Activated CD8-positive, alpha-beta T cell treated with anti-CD3 and anti-CD28 coated beads, Interleukin-2, amount 10 ng/mL, durations not matched to agents 7 days and 5 days (primary cell): ENCODE data around the gene CYP24A1. TPM values are rescaled to one million over a fixed set of nuclear protein-coding genes. Genes with fewer than 3 reads are reported as not detected.

Experiments used
- ATAC-seq: fragments of 150-1000 bp; cut with Tn5 transposase; one replicate; pipeline ENCODE4 v1.10.0; 2021; ENCODE audit warnings: moderate library complexity
- CTCF ChIA-PET: fragments of 350-600 bp; sonication (Branson Sonifier 250); formaldehyde crosslinking; loops from one replicate; lab custom pipeline; 2021; ENCODE audit warnings: antibody characterized with exemption; lab: Charles Lee
- POLR2A ChIA-PET: fragments of 350-600 bp; sonication (Branson Sonifier 250); formaldehyde crosslinking; loops from one replicate; lab custom pipeline; 2021; ENCODE audit warnings: antibody characterized with exemption; lab: Charles Lee
- DNase-seq: peaks from one replicate; pipeline ENCODE4 v3.0.0-alpha.2; 2020
- H3K27ac Mint-ChIP-seq: one replicate; pipeline ENCODE4 v1.8.0; 2021; ENCODE audit warnings: mild to moderate bottlenecking, mixed read lengths
- H3K27me3 Mint-ChIP-seq: one replicate; pipeline ENCODE4 v1.8.0; 2021; ENCODE audit warnings: low read depth, mixed read lengths
- H3K36me3 Mint-ChIP-seq: one replicate; pipeline ENCODE4 v1.8.0; 2021; ENCODE audit warnings: low read depth, mixed read lengths
- H3K4me1 Mint-ChIP-seq: one replicate; pipeline ENCODE4 v1.8.0; 2021; ENCODE audit warnings: low read depth, mixed read lengths
- H3K4me3 Mint-ChIP-seq: one replicate; pipeline ENCODE4 v1.8.0; 2021; ENCODE audit warnings: mild to moderate bottlenecking, mixed read lengths
- H3K9me3 Mint-ChIP-seq: one replicate; pipeline ENCODE4 v1.8.0; 2022; ENCODE audit warnings: mixed read lengths; ENCODE audit not compliant: insufficient read depth
- total RNA-seq, 2 experiments: library from RNA; stranded (reverse); gene quantifications; one replicate each; pipeline ENCODE4 v1.2.3, GENCODE V29; 2021

Gene CYP24A1
- total RNA-seq, 2 experiments from 2014 or later = not detected

DNA sequence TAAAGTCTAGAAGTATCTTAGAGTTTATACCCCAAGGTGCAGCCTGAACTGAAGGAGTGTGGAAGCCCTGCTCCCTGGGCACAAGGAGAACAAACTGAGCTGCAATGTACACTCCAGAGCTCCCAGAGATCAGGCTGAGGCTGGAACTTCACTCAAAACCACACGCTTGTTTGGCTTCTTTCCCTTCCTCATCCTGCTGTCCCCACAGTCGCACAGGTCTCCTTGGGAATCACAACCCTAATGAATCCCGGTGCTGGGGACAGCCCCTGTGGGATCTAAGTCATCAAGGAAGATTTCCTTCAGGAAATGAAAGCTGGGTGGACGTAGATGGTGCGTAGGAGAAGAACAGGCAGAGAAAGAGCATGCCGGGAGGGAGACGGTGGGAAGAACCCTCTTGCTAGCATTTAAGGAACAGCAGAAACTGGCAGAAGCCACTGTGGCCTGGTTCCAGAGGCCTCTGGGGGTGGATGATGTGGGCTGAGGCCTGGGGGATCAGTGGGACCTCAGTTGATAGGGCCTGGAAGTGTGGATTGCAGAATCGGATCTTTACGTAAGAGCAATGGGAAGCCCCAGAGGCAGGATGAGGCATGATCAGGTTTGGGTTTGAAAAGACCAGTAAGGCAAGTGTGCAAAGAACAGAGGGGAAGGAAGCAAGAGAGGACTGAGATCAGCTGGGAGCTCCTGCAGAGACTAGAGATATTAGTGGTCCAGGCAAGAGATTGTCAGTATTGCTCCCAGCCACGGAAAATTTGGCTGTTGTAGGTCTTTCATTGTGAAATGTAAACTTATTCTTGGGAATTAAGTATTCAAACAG is 21.4 kb downstream of the CYP24A1 start:
- Mint-ChIP-seq H3K27me3 (peaks cover 9% of the 10 kb centered on the region), H3K27ac (no peak overlapping the region), H3K4me3 (no peak overlapping the region), H3K4me1 (no peaks in the 10 kb centered on the region), H3K36me3 (no peaks in the 10 kb centered on the region), H3K9me3 (no peaks in the 10 kb centered on the region)
- POLR2A ChIA-PET = no interaction called here
- no peak for DNase-seq
- CTCF ChIA-PET = no interaction called here
- no peak for ATAC-seq

DNA sequence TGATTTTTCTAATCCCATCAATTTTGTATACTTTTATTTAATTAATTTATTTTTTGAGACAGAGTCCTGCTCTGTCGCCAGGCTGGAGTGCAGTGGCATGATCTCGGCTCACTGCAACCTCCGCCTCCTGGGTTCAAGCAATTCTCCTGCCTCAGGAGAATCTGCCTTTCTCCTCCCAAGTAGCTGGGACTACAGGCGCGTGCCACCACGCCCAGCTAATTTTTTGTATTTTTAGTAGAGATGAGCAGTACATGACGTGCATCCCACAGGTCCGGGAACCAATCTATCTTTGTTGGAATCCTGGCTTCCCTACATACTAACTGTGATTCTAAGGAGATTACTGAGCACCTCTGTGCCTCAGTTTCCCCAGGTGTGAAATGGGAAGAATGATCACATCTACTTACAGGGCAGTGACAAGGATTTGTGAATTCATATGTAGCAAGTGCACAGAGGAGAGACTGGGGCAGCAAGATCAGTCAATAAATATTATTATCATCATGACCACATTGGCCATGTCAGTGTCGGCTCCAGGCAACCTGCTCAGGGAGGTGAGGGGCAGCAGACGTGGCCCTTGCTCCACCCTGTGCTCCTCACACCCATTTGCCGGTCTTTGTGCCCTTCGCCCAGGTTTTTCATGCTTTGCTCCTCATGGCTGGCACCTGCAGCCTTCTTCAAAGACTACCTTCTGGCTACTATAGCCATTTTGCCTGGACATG is 22.1 kb downstream of the CYP24A1 start:
- POLR2A ChIA-PET = no interaction called here
- peaks cover 9% of the 10 kb centered on the region for H3K27me3 Mint-ChIP-seq
- no peaks in the 10 kb centered on the region for H3K4me1 Mint-ChIP-seq
- no peak for DNase-seq
- no peaks in the 10 kb centered on the region for H3K9me3 Mint-ChIP-seq
- H3K27ac Mint-ChIP-seq = no peak overlapping the region
- no peaks in the 10 kb centered on the region for H3K36me3 Mint-ChIP-seq
- no peak overlapping the region for H3K4me3 Mint-ChIP-seq
- CTCF ChIA-PET = no interaction called here
- ATAC-seq = no peak

DNA sequence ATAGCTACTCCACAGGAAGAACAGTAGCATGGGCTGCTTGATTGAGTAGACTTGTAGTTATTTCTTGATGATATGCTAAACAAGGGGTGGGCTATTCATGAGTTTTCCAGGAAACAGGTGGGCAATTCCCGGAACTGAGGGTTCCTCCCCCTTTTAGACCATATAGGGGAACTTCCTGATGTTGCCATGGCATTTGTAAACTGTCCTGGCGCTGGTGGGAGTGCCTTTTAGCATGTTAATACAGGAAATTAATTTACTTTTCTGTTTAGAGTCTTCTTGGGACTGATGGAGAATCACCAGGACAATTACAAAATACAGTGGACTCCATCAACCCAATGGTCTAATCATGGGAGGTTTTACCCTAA is 22.7 kb downstream of the CYP24A1 start:
- no peaks in the 10 kb centered on the region for H3K36me3 Mint-ChIP-seq
- H3K4me3 Mint-ChIP-seq = no peak overlapping the region
- no peak overlapping the region for H3K27ac Mint-ChIP-seq
- ATAC-seq = no peak
- POLR2A ChIA-PET = no interaction called here
- H3K27me3 Mint-ChIP-seq = peaks cover 5% of the 10 kb centered on the region
- H3K4me1 Mint-ChIP-seq = no peaks in the 10 kb centered on the region
- no peaks in the 10 kb centered on the region for H3K9me3 Mint-ChIP-seq
- CTCF ChIA-PET = no interaction called here
- peak; percentile 29 for DNase-seq

DNA sequence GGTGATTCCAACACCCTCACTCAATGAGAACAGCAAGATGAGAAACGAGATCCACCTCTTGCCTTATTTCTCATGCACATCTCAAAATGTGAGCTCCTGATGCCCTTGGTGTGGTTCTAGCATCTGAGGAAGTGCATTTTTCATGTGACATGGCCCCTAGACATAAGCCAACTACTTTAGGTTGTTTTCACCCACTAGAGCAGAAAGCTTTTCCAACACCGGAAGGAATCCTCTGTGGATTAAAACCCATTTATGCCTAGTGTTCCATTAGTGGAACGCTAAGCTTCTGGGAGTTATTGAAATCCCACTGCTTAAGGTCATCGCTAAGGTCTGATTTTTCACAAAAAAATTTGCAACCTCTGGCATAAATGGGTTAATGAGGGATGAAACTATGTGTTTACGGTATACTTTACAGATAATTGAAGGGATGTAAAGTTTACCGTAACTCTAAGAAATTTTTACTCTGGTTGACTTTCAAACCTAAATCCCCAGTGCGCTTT is 24.0 kb downstream of the CYP24A1 start:
- Mint-ChIP-seq H3K36me3 (no peaks in the 10 kb centered on the region), H3K27ac (no peak overlapping the region), H3K4me1 (no peaks in the 10 kb centered on the region), H3K27me3 (peaks cover 4% of the 10 kb centered on the region), H3K9me3 (no peaks in the 10 kb centered on the region), H3K4me3 (no peak overlapping the region)
- POLR2A ChIA-PET = no interaction called here
- ATAC-seq (no peak), DNase-seq (no peak)
- CTCF ChIA-PET = no interaction called here

DNA sequence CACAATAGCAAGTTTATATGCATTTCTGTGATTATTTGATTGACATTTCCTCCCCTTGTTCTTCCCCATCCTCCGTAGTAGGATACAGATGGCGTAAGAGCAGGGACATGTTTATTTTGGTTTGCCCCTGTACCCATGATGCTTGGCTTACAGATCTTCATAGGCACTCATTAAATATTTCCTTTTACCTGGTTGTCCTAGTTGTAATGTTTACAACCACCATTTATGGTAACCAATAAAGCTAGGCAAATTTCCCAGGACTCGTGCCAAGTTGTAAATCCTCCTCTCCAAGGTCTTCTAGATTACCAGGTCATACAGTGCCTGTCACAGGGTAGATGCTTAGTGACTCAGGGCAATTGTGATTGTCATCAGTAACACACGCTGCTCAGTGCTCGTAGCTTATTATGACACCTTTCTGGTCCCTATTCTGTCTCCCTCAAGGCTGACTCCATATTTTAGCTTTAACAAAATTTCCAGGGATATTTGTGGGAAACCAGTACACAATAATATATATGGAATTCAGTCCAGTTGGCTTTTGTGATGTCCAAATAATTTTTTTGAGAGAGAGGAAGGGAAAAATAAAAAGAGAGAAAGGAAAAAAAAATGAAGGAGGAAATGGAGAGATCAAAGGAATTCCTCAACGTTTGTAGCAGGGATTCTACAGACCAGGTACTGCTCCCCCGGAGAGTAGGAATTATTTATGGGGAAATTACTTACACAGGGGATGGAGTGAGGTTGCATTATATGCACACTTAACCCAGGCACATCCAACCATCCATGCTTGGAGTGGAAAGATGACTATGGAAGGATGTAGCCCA is 24.6 kb downstream of the CYP24A1 start:
- no peaks in the 10 kb centered on the region for H3K9me3 Mint-ChIP-seq
- ChIA-PET CTCF (interaction anchor here (0.9 kb wide), 1 partner anchor 45 kb away, joined by 4 read pairs; no protein-coding TSS in a partner anchor), POLR2A (no interaction called here)
- DNase-seq (no peak), ATAC-seq (no peak)
- H3K27ac Mint-ChIP-seq = no peak overlapping the region
- H3K4me3 Mint-ChIP-seq = no peak overlapping the region
- no peaks in the 10 kb centered on the region for H3K36me3 Mint-ChIP-seq
- H3K4me1 Mint-ChIP-seq = no peaks in the 10 kb centered on the region
- H3K27me3 Mint-ChIP-seq = peaks cover 4% of the 10 kb centered on the region

DNA sequence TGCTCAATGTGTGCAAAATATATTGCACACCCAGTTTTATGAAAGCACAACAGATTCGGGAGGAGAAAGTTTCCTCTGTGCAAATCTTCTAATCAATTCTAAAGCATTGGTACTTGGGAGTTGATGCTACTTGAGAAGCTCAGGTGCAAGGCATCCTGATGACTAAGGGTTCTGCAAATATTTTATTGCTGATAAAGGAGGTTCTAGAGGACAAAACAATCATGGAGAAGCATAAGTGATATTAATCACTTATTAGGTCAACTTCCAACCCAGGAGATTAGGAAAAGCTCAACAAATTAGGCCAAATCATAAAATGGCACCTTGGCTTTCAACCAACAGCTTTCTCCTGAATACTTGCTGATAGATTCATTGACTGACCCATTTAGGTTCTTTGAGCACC is 27.1 kb downstream of the CYP24A1 start:
- ATAC-seq = no peak
- Mint-ChIP-seq H3K4me1 (no peaks in the 10 kb centered on the region), H3K27ac (no peak overlapping the region), H3K9me3 (no peaks in the 10 kb centered on the region), H3K27me3 (no peaks in the 10 kb centered on the region), H3K36me3 (no peaks in the 10 kb centered on the region), H3K4me3 (no peak overlapping the region)
- DNase-seq = no peak
- ChIA-PET POLR2A (no interaction called here), CTCF (interaction anchor here (0.9 kb wide), 1 partner anchor 49 kb away, joined by 3 read pairs; no protein-coding TSS in a partner anchor)

DNA sequence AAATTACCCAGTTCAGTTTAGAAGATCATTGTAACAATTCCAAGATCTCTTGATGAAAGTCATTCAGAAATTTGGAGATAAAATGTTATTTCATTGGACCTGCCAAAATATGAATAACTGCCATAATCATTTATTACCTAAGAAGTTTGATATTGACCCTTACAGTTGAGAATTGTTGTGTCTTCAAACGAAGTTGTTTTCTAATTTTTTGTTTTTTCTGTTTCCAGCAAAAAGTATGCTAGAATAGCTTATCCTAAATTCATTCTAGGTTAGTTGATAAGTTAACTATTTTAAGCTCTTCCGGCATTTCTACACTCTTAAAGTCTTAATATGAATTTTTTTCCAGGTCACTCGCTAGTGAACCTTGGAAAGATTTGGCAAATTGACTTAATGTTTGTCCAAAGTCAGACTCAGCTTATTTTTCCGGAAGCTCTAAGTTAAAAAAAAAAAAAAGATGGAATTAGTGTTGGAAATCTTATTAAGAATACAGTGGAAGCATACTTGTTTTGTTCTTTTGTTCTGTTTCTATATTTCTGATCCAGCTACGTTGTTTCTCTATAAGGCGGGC is 28.9 kb downstream of the CYP24A1 start:
- H3K9me3 Mint-ChIP-seq = no peaks in the 10 kb centered on the region
- CTCF ChIA-PET = interaction anchor here (0.7 kb wide), 1 partner anchor 16 kb away, joined by 3 read pairs; no protein-coding TSS in a partner anchor
- no peak overlapping the region for H3K27ac Mint-ChIP-seq
- ATAC-seq (no peak), DNase-seq (no peak)
- POLR2A ChIA-PET = no interaction called here
- H3K36me3 Mint-ChIP-seq = no peaks in the 10 kb centered on the region
- H3K4me1 Mint-ChIP-seq = no peaks in the 10 kb centered on the region
- no peaks in the 10 kb centered on the region for H3K27me3 Mint-ChIP-seq
- no peak overlapping the region for H3K4me3 Mint-ChIP-seq

DNA sequence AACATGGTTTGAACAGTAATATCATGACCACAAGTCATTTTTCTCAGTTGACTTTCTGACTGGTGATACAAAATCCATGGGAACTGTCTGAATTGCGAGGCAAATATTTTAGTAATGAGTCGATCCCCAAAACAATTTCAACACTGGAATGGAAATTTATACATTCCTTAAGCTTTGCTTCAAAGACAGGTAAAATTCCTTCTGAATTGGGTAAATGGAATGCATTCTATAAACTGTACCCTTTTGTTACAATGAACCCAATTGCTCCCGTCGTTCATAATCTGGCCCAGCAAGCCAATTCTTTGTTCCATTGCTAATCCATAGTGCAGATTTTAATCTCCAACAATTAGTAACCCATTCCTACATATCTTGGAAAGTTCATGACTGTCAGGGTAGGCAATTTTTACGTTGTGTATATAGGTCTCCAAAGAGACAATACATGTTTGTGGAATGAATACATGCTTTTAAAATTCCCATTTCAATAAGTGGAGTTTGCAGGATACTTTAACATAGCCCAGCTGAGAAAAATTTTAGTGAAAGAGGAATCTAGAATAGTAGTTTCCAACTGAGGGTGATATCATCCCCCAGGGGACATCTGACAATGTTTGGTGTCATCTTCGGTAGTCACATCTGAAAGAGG is 32.7 kb downstream of the CYP24A1 start:
- no peak for DNase-seq
- Mint-ChIP-seq H3K4me1 (no peaks in the 10 kb centered on the region), H3K36me3 (no peaks in the 10 kb centered on the region), H3K4me3 (no peak overlapping the region), H3K9me3 (no peaks in the 10 kb centered on the region), H3K27me3 (peaks cover 2% of the 10 kb centered on the region), H3K27ac (no peak overlapping the region)
- ChIA-PET POLR2A (no interaction called here), CTCF (no interaction called here)
- no peak for ATAC-seq

DNA sequence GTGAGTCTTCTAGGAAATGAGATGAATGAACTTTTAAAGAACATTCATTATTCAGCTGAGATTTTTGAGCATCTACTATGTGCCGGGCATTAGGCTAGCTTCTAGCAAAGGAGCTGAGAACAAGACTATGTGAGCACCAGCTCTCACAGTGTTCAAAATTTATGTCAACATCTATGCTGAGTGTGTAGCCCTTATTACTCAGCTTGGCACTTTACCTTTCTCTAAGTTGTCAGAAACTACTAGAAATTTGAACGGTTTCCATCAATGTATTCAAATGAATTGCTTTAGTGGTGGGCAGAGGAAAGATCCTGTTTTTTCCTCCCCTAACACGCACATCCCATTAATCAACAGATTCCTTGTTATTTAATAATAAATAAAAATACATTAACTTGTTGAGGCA is 33.3 kb downstream of the CYP24A1 start:
- ATAC-seq = no peak
- POLR2A ChIA-PET = no interaction called here
- Mint-ChIP-seq H3K9me3 (no peaks in the 10 kb centered on the region), H3K4me3 (no peak overlapping the region), H3K27me3 (peaks cover 2% of the 10 kb centered on the region), H3K27ac (no peak overlapping the region), H3K36me3 (no peaks in the 10 kb centered on the region), H3K4me1 (no peaks in the 10 kb centered on the region)
- CTCF ChIA-PET = interaction anchor here (2.8 kb wide), 1 partner anchor 37 kb away, joined by 7 read pairs; no protein-coding TSS in a partner anchor
- no peak for DNase-seq

DNA sequence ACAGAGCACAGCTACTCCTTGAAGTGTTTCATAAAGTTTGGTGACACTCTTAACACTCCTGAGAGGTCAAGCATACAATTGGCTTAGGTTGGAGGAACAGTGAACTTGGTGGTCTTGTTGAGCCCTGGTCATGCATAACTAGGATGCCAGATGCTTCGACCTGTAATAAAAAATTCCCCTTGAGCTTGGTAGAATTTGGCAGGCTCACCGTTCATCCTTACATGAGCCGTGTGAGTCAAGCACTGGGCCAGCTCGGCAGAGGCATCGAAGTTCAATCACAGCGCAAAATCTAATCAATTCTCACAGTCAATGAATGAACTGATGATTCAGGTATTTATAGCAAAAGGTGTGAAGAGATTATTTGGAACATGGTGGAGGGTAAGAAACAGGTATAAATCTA is 33.7 kb downstream of the CYP24A1 start:
- H3K27ac Mint-ChIP-seq = no peak overlapping the region
- no peak for DNase-seq

DNA sequence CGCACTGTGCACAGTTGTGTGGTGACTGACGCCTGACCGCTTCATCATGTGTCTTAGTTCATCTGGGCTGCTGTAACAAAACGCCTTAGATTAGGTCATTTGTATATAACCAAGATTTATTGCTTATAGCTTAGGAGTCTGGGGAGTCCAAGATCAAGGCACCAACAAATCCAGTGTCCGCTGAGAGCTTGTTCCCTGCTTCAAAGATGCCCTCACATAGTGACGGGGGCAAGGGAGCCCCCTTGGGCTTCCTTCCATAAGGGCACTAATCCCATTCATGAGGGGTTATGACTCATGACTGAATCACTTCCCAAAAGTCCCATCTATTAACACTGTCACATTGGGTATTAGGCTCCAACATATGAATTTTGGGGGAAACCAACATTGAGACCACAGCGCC is 34.6 kb downstream of the CYP24A1 start:
- H3K36me3 Mint-ChIP-seq = no peaks in the 10 kb centered on the region
- ATAC-seq (no peak), DNase-seq (no peak)
- no peaks in the 10 kb centered on the region for H3K4me1 Mint-ChIP-seq
- peaks cover 2% of the 10 kb centered on the region for H3K27me3 Mint-ChIP-seq
- H3K9me3 Mint-ChIP-seq = no peaks in the 10 kb centered on the region
- H3K4me3 Mint-ChIP-seq = no peak overlapping the region
- POLR2A ChIA-PET = no interaction called here
- CTCF ChIA-PET = interaction anchor here (2.8 kb wide), 1 partner anchor 36 kb away, joined by 7 read pairs; no protein-coding TSS in a partner anchor
- H3K27ac Mint-ChIP-seq = no peak overlapping the region

More for the DNA sequence above, 33.7 kb downstream of the CYP24A1 start:
- ChIA-PET CTCF (interaction anchor here (2.8 kb wide), 1 partner anchor 37 kb away, joined by 7 read pairs; no protein-coding TSS in a partner anchor), POLR2A (no interaction called here)
- H3K27me3 Mint-ChIP-seq = peaks cover 2% of the 10 kb centered on the region
- ATAC-seq = no peak
- H3K36me3 Mint-ChIP-seq = no peaks in the 10 kb centered on the region
- no peaks in the 10 kb centered on the region for H3K9me3 Mint-ChIP-seq
- no peak overlapping the region for H3K4me3 Mint-ChIP-seq
- H3K4me1 Mint-ChIP-seq = no peaks in the 10 kb centered on the region
